Measurements from ENCODE around the gene TMEM115.

- TF ChIP-seq CTCF (IDR thresholded peaks at IDR 0.05; ENCODE audit: insufficient read depth, low read length): no peak
- no peak for TF ChIP-seq REST (IDR thresholded peaks at IDR 0.05; ENCODE audit: insufficient replicate concordance, low read depth)
Observed at GRCh38 chr3:50354850-50355249, 4.5 kb downstream of the TMEM115 start.

Data from HL-60 (cell line).